HEK293 (cell line): ENCODE data around the gene CACNA2D3.

Source experiments
- CTCF ChIA-PET: fragments of 350-600 bp; formaldehyde crosslinking; extraction: SDS; loops from one replicate; lab custom pipeline; 2021; ENCODE audit warnings: antibody characterized with exemption; lab: Yijun Ruan, JAX
- POLR2A ChIA-PET: fragments of 300-600 bp; formaldehyde crosslinking; extraction: SDS; loops from one replicate; lab custom pipeline; 2020; ENCODE audit warnings: antibody characterized with exemption, inconsistent platforms; lab: Yijun Ruan, JAX
- H3K27ac ChIP-seq: fragments of 200-500 bp; sonication (Bioruptor generic); 2 replicates; pipeline ENCODE4 v1.5.1; 2014; ENCODE audit warnings: low read depth, low read length, control low read depth, inconsistent platforms; ENCODE audit errors: extremely low read depth
- H3K36me3 ChIP-seq, 2 experiments: fragments of 200-500 bp in 1 of 2; sonication (Bioruptor generic) in 1 of 2; 1 replicate in 1 of 2; 2 replicates in 1 of 2; pipeline ENCODE4 v1.5.1; 2014 to 2017; ENCODE audit warnings: inconsistent platforms in 2 of 2, low read length in 2 of 2; ENCODE audit not compliant: control insufficient read depth in 2 of 2, insufficient read depth in 1 of 2
- H3K4me1 ChIP-seq: fragments of 200-500 bp; sonication (Bioruptor generic); 2 replicates; pipeline ENCODE4 v1.5.1; 2014; ENCODE audit warnings: mild to moderate bottlenecking, low read length, inconsistent platforms; ENCODE audit not compliant: control insufficient read depth, insufficient read depth
- H3K4me3 ChIP-seq: 2 replicates; pipeline ENCODE4 v1.5.1; 2011; ENCODE audit warnings: low read depth, mild to moderate bottlenecking, control low read depth, low read length, moderate library complexity
- H3K9me3 ChIP-seq: fragments of 200-500 bp; sonication (Bioruptor generic); 2 replicates; pipeline ENCODE4 v1.5.1; 2014; ENCODE audit warnings: low read depth, low read length, inconsistent platforms; ENCODE audit not compliant: control insufficient read depth, insufficient read depth
- EGR2 ChIP-seq: fragments of 450-650 bp; formaldehyde crosslinking; IDR thresholded peaks from 2 replicates; pipeline ENCODE4 v1.5.1; 2016; ENCODE audit warnings: low read depth, missing biosample characterization, missing genetic modification characterization
- GLIS1 ChIP-seq: fragments of 450-650 bp; formaldehyde crosslinking; IDR thresholded peaks from 2 replicates; pipeline ENCODE4 v1.5.1; 2016; ENCODE audit warnings: missing biosample characterization, missing genetic modification characterization
- KLF9 ChIP-seq: fragments of 450-650 bp; formaldehyde crosslinking; IDR thresholded peaks from 2 replicates; pipeline ENCODE4 v1.5.1; 2016; ENCODE audit warnings: missing biosample characterization, missing genetic modification characterization, low read depth
- PRDM1 ChIP-seq: fragments of 450-650 bp; formaldehyde crosslinking; IDR thresholded peaks from 2 replicates; pipeline ENCODE4; 2016; ENCODE audit warnings: missing biosample characterization, missing genetic modification characterization
- SALL2 ChIP-seq: fragments of 450-650 bp; formaldehyde crosslinking; IDR thresholded peaks from 2 replicates; pipeline ENCODE4 v1.5.0; 2017; ENCODE audit warnings: missing biosample characterization, mild to moderate bottlenecking, missing genetic modification characterization, borderline replicate concordance
- SP3 ChIP-seq: fragments of 450-650 bp; formaldehyde crosslinking; IDR thresholded peaks from 2 replicates; pipeline ENCODE4 v1.5.1; 2016; ENCODE audit warnings: missing biosample characterization, missing genetic modification characterization
- WT1 ChIP-seq: fragments of 450-650 bp; formaldehyde crosslinking; IDR thresholded peaks from 2 replicates; pipeline ENCODE4 v1.5.1; 2016; ENCODE audit warnings: missing biosample characterization, missing genetic modification characterization
- ZNF148 ChIP-seq: fragments of 450-650 bp; formaldehyde crosslinking; IDR thresholded peaks from 2 replicates; pipeline ENCODE4 v1.5.0; 2017; ENCODE audit warnings: missing biosample characterization, missing genetic modification characterization, borderline replicate concordance
- ZNF202 ChIP-seq: fragments of 450-650 bp; formaldehyde crosslinking; IDR thresholded peaks from 2 replicates; pipeline ENCODE4 v1.5.1; 2016; ENCODE audit warnings: missing biosample characterization, missing genetic modification characterization, borderline replicate concordance
- ZNF23 ChIP-seq: fragments of 450-650 bp; formaldehyde crosslinking; IDR thresholded peaks from 2 replicates; pipeline ENCODE4 v1.5.1; 2016; ENCODE audit warnings: missing biosample characterization, missing genetic modification characterization, borderline replicate concordance
- ZNF24 ChIP-seq: fragments of 450-650 bp; formaldehyde crosslinking; IDR thresholded peaks from 2 replicates; pipeline ENCODE4 v1.5.1; 2016; ENCODE audit warnings: missing biosample characterization, missing genetic modification characterization
- ZNF280D ChIP-seq: fragments of 450-650 bp; formaldehyde crosslinking; IDR thresholded peaks from 2 replicates; pipeline ENCODE4 v1.5.1; 2016; ENCODE audit warnings: missing biosample characterization, missing genetic modification characterization
- ZNF362 ChIP-seq: fragments of 450-650 bp; formaldehyde crosslinking; IDR thresholded peaks from 2 replicates; pipeline ENCODE4 v1.5.1; 2016; ENCODE audit warnings: missing biosample characterization, missing genetic modification characterization
- ZNF664 ChIP-seq: fragments of 450-650 bp; formaldehyde crosslinking; IDR thresholded peaks from 2 replicates; pipeline ENCODE4 v1.5.1; 2016; ENCODE audit warnings: missing biosample characterization, missing genetic modification characterization
- ZNF707 ChIP-seq: fragments of 450-650 bp; formaldehyde crosslinking; IDR thresholded peaks from 2 replicates; pipeline ENCODE4 v1.5.1; 2016; ENCODE audit warnings: missing biosample characterization, missing genetic modification characterization
- ZNF747 ChIP-seq: fragments of 450-650 bp; formaldehyde crosslinking; IDR thresholded peaks from 2 replicates; pipeline ENCODE4 v1.5.1; 2016; ENCODE audit warnings: missing biosample characterization, missing genetic modification characterization
- TF ChIP-seq, protein P1 (sequence below): fragments of 450-650 bp; formaldehyde crosslinking; IDR thresholded peaks from 2 replicates; pipeline ENCODE4 v1.5.1; 2017; ENCODE audit warnings: missing biosample characterization, missing genetic modification characterization

CACNA2D3 gene

GRCh38 chr3:54964081-54964480 is 841.7 kb downstream of the CACNA2D3 start (continued):
- TF ChIP-seq ZNF707 (tag by site-specific recombination) (no peak), ZNF664 (tag by site-specific recombination) (no peak), ZNF362 (tag by site-specific recombination) (no peak)

GRCh38 chr3:54965746-54966145 is 843.4 kb downstream of the CACNA2D3 start:
- ChIA-PET POLR2A (no interaction called here), CTCF (no interaction called here)
- Histone ChIP-seq H3K4me3 (no peak overlapping the region), H3K4me1 (no peaks in the 10 kb centered on the region), H3K36me3 (no peaks in the 10 kb centered on the region), H3K27ac (no peak overlapping the region), H3K9me3 (no peaks in the 10 kb centered on the region)
- no peak for TF ChIP-seq ZNF747
- TF ChIP-seq, all 188 proteins: peak for 0

DNA sequence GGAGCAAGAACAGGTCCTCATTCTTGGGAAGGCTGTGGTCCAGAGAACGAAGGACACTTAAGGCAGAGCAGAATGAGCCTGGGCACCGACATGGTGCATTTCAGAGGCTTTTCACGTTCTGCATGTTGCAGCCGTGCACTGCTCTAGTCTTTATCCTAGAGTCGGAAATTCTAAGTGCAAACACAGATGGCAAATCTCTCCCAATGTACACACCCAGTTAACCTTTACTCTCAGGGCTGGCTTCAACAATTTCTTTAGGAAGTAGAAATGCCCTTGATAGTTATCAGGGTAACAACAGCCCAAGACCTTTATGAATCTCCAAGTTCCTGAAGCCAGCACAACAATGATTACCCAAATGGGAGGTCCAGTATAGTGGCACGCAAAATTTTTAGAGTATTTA is 844.6 kb downstream of the CACNA2D3 start:
- Histone ChIP-seq H3K27ac (no peak overlapping the region), H3K9me3 (no peaks in the 10 kb centered on the region), H3K36me3 (no peaks in the 10 kb centered on the region), H3K4me3 (no peak overlapping the region), H3K4me1 (no peaks in the 10 kb centered on the region)
- TF ChIP-seq EGR2 (tag by site-specific recombination) (no peak), PRDM1 (tag by site-specific recombination) (no peak)
- POLR2A ChIA-PET = no interaction called here
- CTCF ChIA-PET = no interaction called here

- no peaks in the 10 kb centered on the region for H3K36me3 ChIP-seq
- ChIA-PET CTCF (no interaction called here), POLR2A (no interaction called here)
- H3K9me3 ChIP-seq = no peaks in the 10 kb centered on the region
- no peaks in the 10 kb centered on the region for H3K4me1 ChIP-seq
- H3K4me3 ChIP-seq = no peak overlapping the region
- no peak overlapping the region for H3K27ac ChIP-seq
- TF ChIP-seq SALL2 = no peak
- TF ChIP-seq ZNF280D (tag by site-specific recombination) = no peak
- no peak for TF ChIP-seq ZNF202 (tag by site-specific recombination)
- no peak for TF ChIP-seq WT1 (tag by site-specific recombination)
- TF ChIP-seq PRDM1 (tag by site-specific recombination) = no peak
- no peak for TF ChIP-seq ZNF148 (tag by site-specific recombination)
- no peak for TF ChIP-seq GLIS1 (tag by site-specific recombination)
- no peak for TF ChIP-seq KLF9 (tag by site-specific recombination)
- TF ChIP-seq ZNF24 (tag by site-specific recombination) = no peak
- TF ChIP-seq, protein P1, sequence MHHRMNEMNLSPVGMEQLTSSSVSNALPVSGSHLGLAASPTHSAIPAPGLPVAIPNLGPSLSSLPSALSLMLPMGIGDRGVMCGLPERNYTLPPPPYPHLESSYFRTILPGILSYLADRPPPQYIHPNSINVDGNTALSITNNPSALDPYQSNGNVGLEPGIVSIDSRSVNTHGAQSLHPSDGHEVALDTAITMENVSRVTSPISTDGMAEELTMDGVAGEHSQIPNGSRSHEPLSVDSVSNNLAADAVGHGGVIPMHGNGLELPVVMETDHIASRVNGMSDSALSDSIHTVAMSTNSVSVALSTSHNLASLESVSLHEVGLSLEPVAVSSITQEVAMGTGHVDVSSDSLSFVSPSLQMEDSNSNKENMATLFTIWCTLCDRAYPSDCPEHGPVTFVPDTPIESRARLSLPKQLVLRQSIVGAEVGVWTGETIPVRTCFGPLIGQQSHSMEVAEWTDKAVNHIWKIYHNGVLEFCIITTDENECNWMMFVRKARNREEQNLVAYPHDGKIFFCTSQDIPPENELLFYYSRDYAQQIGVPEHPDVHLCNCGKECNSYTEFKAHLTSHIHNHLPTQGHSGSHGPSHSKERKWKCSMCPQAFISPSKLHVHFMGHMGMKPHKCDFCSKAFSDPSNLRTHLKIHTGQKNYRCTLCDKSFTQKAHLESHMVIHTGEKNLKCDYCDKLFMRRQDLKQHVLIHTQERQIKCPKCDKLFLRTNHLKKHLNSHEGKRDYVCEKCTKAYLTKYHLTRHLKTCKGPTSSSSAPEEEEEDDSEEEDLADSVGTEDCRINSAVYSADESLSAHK (tag by site-specific recombination) = no peak
- no peak for TF ChIP-seq ZNF23
- TF ChIP-seq SP3 (tag by site-specific recombination) = no peak
These were observed 845.4 kb downstream of the CACNA2D3 start for GRCh38 chr3:54967731-54968161.
